Neural cell (in vitro differentiated cells): ENCODE data around the gene PRPF38B. TPM values are rescaled to one million over a fixed set of nuclear protein-coding genes. Genes with fewer than 3 reads are reported as not detected.

Source experiments
- H2AFZ ChIP-seq: fragments of 200-600, 300-800 bp; sonication (generic), shearing (Covaris generic); 2 replicates; pipeline ENCODE4 v1.6.0; 2014; ENCODE audit warnings: low read depth, mild to moderate bottlenecking, antibody characterized with exemption, low read length, moderate library complexity
- H3F3A ChIP-seq: fragments of 200-600 bp; shearing (Covaris generic); 2 replicates; pipeline ENCODE4 v1.6.1; 2016; ENCODE audit warnings: mild to moderate bottlenecking, moderate library complexity, mixed read lengths, antibody characterized with exemption, low read length; ENCODE audit not compliant: insufficient read depth, poor library complexity, severe bottlenecking
- H3K27ac ChIP-seq: fragments of 200-600, 300-800 bp; sonication (generic), shearing (Covaris generic); 2 replicates; pipeline ENCODE4 v1.5.1; 2014; ENCODE audit warnings: mild to moderate bottlenecking, low read length, moderate library complexity
- H3K27me3 ChIP-seq: fragments of 300-800, 200-600 bp; sonication (generic), shearing (Covaris generic); 2 replicates; pipeline ENCODE4 v1.6.0; 2014; ENCODE audit warnings: mild to moderate bottlenecking, low read depth, low read length, moderate library complexity; ENCODE audit not compliant: insufficient read depth
- H3K36me3 ChIP-seq: fragments of 300-800, 200-600 bp; sonication (generic), shearing (Covaris generic); 2 replicates; pipeline ENCODE4 v1.5.1; 2014; ENCODE audit warnings: mild to moderate bottlenecking, antibody characterized with exemption, low read length, moderate library complexity; ENCODE audit not compliant: insufficient read depth
- H3K4me2 ChIP-seq: fragments of 300-800, 200-600 bp; sonication (generic), shearing (Covaris generic); 2 replicates; pipeline ENCODE4 v1.6.0; 2014; ENCODE audit warnings: mild to moderate bottlenecking, low read length
- H3K4me3 ChIP-seq: fragments of 300-800, 200-600 bp; sonication (generic), shearing (Covaris generic); 2 replicates; pipeline ENCODE4 v1.5.1; 2014; ENCODE audit warnings: mild to moderate bottlenecking, low read length, moderate library complexity
- H3K79me2 ChIP-seq: fragments of 200-600 bp; shearing (Covaris generic); replicated peaks from 2 replicates; pipeline ENCODE4 v1.6.0; 2014; ENCODE audit warnings: mild to moderate bottlenecking, low read length, moderate library complexity; ENCODE audit not compliant: insufficient read depth
- H3K9ac ChIP-seq: fragments of 300-800, 200-600 bp; sonication (generic), shearing (Covaris generic); 2 replicates; pipeline ENCODE4 v1.6.1; 2016; ENCODE audit warnings: mild to moderate bottlenecking, low read length, mixed read lengths
- H3K9me2 ChIP-seq: fragments of 200-600 bp; shearing (Covaris generic); 2 replicates; pipeline ENCODE4 v1.6.1; 2016; ENCODE audit warnings: mild to moderate bottlenecking, low read length, mixed read lengths; ENCODE audit not compliant: insufficient read depth
- H3K9me3 ChIP-seq: fragments of 200-600, 300-800 bp; sonication (generic), shearing (Covaris generic); 2 replicates; pipeline ENCODE4 v1.6.1; 2016; ENCODE audit warnings: mild to moderate bottlenecking, mixed run types, low read length, moderate library complexity, mixed read lengths
- H4K20me1 ChIP-seq: fragments of 200-600 bp; shearing (Covaris generic); 2 replicates; pipeline ENCODE4 v1.6.1; 2016; ENCODE audit warnings: mild to moderate bottlenecking, mixed run types; ENCODE audit not compliant: insufficient read depth
- CTCF ChIP-seq: fragments of 450-650 bp; IDR thresholded peaks from 2 replicates; pipeline ENCODE4 v1.5.1; 2014; ENCODE audit warnings: antibody characterized with exemption, mild to moderate bottlenecking, moderate library complexity; ENCODE audit not compliant: poor library complexity, severe bottlenecking
- EP300 ChIP-seq: fragments of 450-650 bp; conservative IDR thresholded peaks from 2 replicates; pipeline ENCODE4 v1.6.1; 2014; ENCODE audit warnings: antibody characterized with exemption, mild to moderate bottlenecking, moderate library complexity; ENCODE audit not compliant: poor library complexity, severe bottlenecking
- EZH2 ChIP-seq: fragments of 200-600, 300-800 bp; shearing (Covaris generic), sonication (generic); IDR thresholded peaks from 2 replicates; pipeline ENCODE4 v1.6.1; 2014; ENCODE audit warnings: antibody characterized with exemption, low read length, borderline replicate concordance, mild to moderate bottlenecking; ENCODE audit not compliant: insufficient read depth, poor library complexity, severe bottlenecking
- MXI1 ChIP-seq: fragments of 450-650 bp; conservative IDR thresholded peaks from 2 replicates; pipeline ENCODE4 v1.6.1; 2014; ENCODE audit warnings: antibody characterized with exemption, mild to moderate bottlenecking; ENCODE audit not compliant: poor library complexity, severe bottlenecking
- POLR2AphosphoS5 ChIP-seq: IDR thresholded peaks from 2 replicates; pipeline ENCODE4 v1.6.1; 2012
- RAD21 ChIP-seq: fragments of 450-650 bp; conservative IDR thresholded peaks from 2 replicates; pipeline ENCODE4 v1.6.1; 2014; ENCODE audit warnings: antibody characterized with exemption, mild to moderate bottlenecking, moderate library complexity
- REST ChIP-seq: IDR thresholded peaks from 2 replicates; pipeline ENCODE4 v1.6.1; 2012; ENCODE audit warnings: borderline replicate concordance
- SMC3 ChIP-seq: fragments of 450-650 bp; conservative IDR thresholded peaks from 2 replicates; pipeline ENCODE4 v1.6.1; 2014; ENCODE audit warnings: antibody characterized with exemption, mild to moderate bottlenecking, moderate library complexity; ENCODE audit not compliant: poor library complexity
- TAF1 ChIP-seq: IDR thresholded peaks from 2 replicates; pipeline ENCODE4 v1.6.1; 2012; ENCODE audit warnings: low read depth
- polyA plus RNA-seq: library from polyadenylated mRNA; depleted of rRNA; stranded (reverse); fragments of >200 nt; gene quantifications from 2 replicates; pipeline ENCODE4 v1.2.3, GENCODE V29; 2014

Gene PRPF38B
- polyA plus RNA-seq, 1 donor from 2014 or later: 31.9 TPM

- Histone ChIP-seq H2AFZ (no peak overlapping the region), H3K27me3 (no peaks in the 10 kb centered on the region), H3K4me3 (no peak overlapping the region), H3K9me2 (no peaks in the 10 kb centered on the region), H3K36me3 (no peaks in the 10 kb centered on the region), H3K9ac (no peak overlapping the region), H3K27ac (no peak overlapping the region), H3F3A (no peaks in the 10 kb centered on the region), H3K79me2 (no peaks in the 10 kb centered on the region), H3K9me3 (no peaks in the 10 kb centered on the region), H3K4me2 (no peak overlapping the region), H4K20me1 (no peaks in the 10 kb centered on the region)
- TF ChIP-seq POLR2AphosphoS5: no peak
- TF ChIP-seq EP300: no peak
- TF ChIP-seq TAF1: no peak
- no peak for TF ChIP-seq MXI1
- no peak for TF ChIP-seq REST
- no peak for TF ChIP-seq RAD21
- TF ChIP-seq CTCF: no peak
- no peak for TF ChIP-seq SMC3
- TF ChIP-seq EZH2: no peak
Measured at GRCh38 chr1:108732398-108732797, 40.3 kb downstream of the PRPF38B start.

GRCh38 chr1:108734171-108734865, 42.2 kb downstream of the PRPF38B start:
- H3K9ac ChIP-seq: no peak overlapping the region
- H4K20me1 ChIP-seq: no peaks in the 10 kb centered on the region
- H3K9me3 ChIP-seq: no peaks in the 10 kb centered on the region
- H3K79me2 ChIP-seq: no peaks in the 10 kb centered on the region
- no peak overlapping the region for H3K4me2 ChIP-seq
- TF ChIP-seq CTCF: no peak
- no peak for TF ChIP-seq REST
- TF ChIP-seq TAF1: no peak
- TF ChIP-seq SMC3: no peak
- no peak for TF ChIP-seq POLR2AphosphoS5
- no peak for TF ChIP-seq RAD21
- no peak for TF ChIP-seq EP300
- no peak for TF ChIP-seq EZH2
- no peak for TF ChIP-seq MXI1
- no peaks in the 10 kb centered on the region for H3F3A ChIP-seq
- no peak overlapping the region for H2AFZ ChIP-seq
- no peaks in the 10 kb centered on the region for H3K27me3 ChIP-seq
- no peak overlapping the region for H3K4me3 ChIP-seq
- H3K27ac ChIP-seq: no peak overlapping the region
- no peaks in the 10 kb centered on the region for H3K9me2 ChIP-seq
- H3K36me3 ChIP-seq: no peaks in the 10 kb centered on the region
